MM.1S (cell line): ENCODE measurements around the gene AFAP1.

Experiments
- EZH2phosphoT487 ChIP-seq: fragments of 300-600 bp; sonication (generic); IDR thresholded peaks from 2 replicates; pipeline ENCODE4 v1.6.1; 2018; ENCODE audit warnings: antibody characterized with exemption, low read length
- TF ChIP-seq, protein P1 (sequence below): fragments of 300-600 bp; sonication (generic); IDR thresholded peaks from 2 replicates; pipeline ENCODE4 v1.5.1; 2016; ENCODE audit warnings: antibody characterized with exemption, low read length, mixed read lengths

DNA sequence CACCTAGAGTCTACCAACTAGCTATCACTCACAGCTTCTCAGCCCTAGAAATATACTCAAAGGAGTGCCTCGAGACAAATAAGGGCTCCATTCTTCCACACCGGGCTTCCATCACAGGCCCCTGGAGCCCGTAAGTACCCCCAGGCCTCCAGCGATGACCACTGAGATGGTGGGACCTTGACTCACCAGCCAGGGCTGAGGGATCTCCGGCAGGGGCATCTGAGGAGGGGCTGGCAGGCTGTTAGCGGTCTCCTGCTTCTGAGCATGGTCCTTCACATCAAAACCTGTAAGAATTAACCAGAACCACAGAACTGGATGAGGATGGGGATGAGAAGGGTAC is 71.3 kb downstream of the AFAP1 start:
- TF ChIP-seq, protein P1, sequence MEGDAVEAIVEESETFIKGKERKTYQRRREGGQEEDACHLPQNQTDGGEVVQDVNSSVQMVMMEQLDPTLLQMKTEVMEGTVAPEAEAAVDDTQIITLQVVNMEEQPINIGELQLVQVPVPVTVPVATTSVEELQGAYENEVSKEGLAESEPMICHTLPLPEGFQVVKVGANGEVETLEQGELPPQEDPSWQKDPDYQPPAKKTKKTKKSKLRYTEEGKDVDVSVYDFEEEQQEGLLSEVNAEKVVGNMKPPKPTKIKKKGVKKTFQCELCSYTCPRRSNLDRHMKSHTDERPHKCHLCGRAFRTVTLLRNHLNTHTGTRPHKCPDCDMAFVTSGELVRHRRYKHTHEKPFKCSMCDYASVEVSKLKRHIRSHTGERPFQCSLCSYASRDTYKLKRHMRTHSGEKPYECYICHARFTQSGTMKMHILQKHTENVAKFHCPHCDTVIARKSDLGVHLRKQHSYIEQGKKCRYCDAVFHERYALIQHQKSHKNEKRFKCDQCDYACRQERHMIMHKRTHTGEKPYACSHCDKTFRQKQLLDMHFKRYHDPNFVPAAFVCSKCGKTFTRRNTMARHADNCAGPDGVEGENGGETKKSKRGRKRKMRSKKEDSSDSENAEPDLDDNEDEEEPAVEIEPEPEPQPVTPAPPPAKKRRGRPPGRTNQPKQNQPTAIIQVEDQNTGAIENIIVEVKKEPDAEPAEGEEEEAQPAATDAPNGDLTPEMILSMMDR: no peak
- TF ChIP-seq EZH2phosphoT487: no peak
